Activated naive CD4-positive, alpha-beta T cell treated with anti-CD3 and anti-CD28 coated beads, Interleukin-2, amount 10 ng/mL, durations not matched to agents 7 days and 5 days (primary cell): Measurements from ENCODE around the gene COL27A1.

Source experiments
- CTCF ChIA-PET: fragments of 350-600 bp; sonication (Branson Sonifier 250); formaldehyde crosslinking; loops from one replicate; lab custom pipeline; 2021; ENCODE audit warnings: antibody characterized with exemption; lab: Charles Lee
- DNase-seq: peaks from one replicate; pipeline ENCODE4 v3.0.0-alpha.2; 2020
- H3K27ac Mint-ChIP-seq: one replicate; pipeline ENCODE4 v1.8.0; 2021; ENCODE audit warnings: mild to moderate bottlenecking, moderate library complexity, mixed read lengths
- H3K27me3 Mint-ChIP-seq: one replicate; pipeline ENCODE4 v1.8.0; 2021; ENCODE audit warnings: mild to moderate bottlenecking, mixed read lengths
- H3K36me3 Mint-ChIP-seq: one replicate; pipeline ENCODE4 v1.8.0; 2021; ENCODE audit warnings: mixed read lengths
- H3K4me1 Mint-ChIP-seq: one replicate; pipeline ENCODE4 v1.8.0; 2021; ENCODE audit warnings: mixed read lengths
- H3K4me3 Mint-ChIP-seq: one replicate; pipeline ENCODE4 v1.8.0; 2021; ENCODE audit warnings: mild to moderate bottlenecking, moderate library complexity, mixed read lengths
- H3K9me3 Mint-ChIP-seq: one replicate; pipeline ENCODE4 v1.8.0; 2021; ENCODE audit warnings: mixed read lengths

COL27A1 gene

GRCh38 chr9:114229295-114229694, 74.0 kb downstream of the COL27A1 start:
- H3K4me1 Mint-ChIP-seq, result no peaks in the 10 kb centered on the region

DNA sequence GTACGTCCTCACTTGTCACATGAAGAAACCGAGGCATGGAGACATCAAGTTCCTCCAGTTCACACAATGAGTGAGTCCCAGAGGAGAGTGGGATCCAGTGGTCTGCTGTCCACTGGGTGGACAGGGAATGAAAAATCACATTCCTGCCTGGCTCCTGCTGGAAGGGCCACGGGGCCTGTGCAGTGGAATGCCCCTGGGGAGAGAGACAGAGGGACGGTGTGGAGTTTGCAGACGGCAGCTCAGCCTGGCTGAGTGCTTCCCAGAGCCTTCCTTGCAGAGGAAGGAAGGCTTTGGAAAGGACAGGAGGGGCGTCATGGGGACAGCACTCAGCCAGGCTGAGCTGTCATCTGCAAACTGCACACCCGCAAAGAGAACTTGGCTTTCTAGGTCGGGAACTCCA, 74.7 kb downstream of the COL27A1 start:
- H3K9me3 Mint-ChIP-seq, result no peaks in the 10 kb centered on the region
- no peak overlapping the region for H3K27ac Mint-ChIP-seq
- peaks cover 16% of the 10 kb centered on the region for H3K27me3 Mint-ChIP-seq
- no peaks in the 10 kb centered on the region for H3K4me1 Mint-ChIP-seq
- CTCF ChIA-PET, result interaction anchor here (1.5 kb wide), 1 partner anchor 147 kb away, joined by 4 read pairs; no protein-coding TSS in a partner anchor
- H3K36me3 Mint-ChIP-seq, result no peaks in the 10 kb centered on the region
- H3K4me3 Mint-ChIP-seq, result no peak overlapping the region
- DNase-seq, result no peak

More at GRCh38 chr9:114229295-114229694, 74.0 kb downstream of the COL27A1 start:
- Mint-ChIP-seq H3K4me3 (no peak overlapping the region), H3K36me3 (no peaks in the 10 kb centered on the region), H3K27ac (no peak overlapping the region), H3K27me3 (peaks cover 13% of the 10 kb centered on the region), H3K9me3 (no peaks in the 10 kb centered on the region)
- CTCF ChIA-PET, result no interaction called here
- no peak for DNase-seq

DNA sequence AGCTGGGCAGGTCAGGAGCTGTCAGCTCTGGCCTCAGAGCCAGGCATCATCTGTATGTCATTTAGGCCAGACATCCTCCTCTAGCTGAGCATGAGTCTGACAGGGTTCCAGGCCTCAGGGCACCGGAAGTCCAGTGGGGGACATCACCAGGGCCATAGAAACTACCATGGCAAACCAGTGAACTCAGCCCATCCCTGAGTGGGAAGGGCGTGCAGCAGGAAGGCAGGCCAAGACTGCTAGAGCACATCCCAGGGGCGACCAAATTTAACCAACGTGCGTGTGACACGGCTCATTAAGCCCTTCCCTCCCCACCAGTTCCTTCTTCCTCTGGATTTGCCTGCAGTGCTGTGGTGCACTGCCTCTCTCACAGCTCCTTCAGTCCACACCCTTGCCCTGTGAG, 75.9 kb downstream of the COL27A1 start:
- Mint-ChIP-seq H3K27me3 (peaks cover 19% of the 10 kb centered on the region), H3K27ac (no peak overlapping the region), H3K4me3 (no peak overlapping the region), H3K36me3 (no peaks in the 10 kb centered on the region), H3K4me1 (no peaks in the 10 kb centered on the region), H3K9me3 (no peaks in the 10 kb centered on the region)
- CTCF ChIA-PET, result interaction anchor here (1.5 kb wide), 1 partner anchor 148 kb away, joined by 4 read pairs; no protein-coding TSS in a partner anchor
- DNase-seq, result no peak

DNA sequence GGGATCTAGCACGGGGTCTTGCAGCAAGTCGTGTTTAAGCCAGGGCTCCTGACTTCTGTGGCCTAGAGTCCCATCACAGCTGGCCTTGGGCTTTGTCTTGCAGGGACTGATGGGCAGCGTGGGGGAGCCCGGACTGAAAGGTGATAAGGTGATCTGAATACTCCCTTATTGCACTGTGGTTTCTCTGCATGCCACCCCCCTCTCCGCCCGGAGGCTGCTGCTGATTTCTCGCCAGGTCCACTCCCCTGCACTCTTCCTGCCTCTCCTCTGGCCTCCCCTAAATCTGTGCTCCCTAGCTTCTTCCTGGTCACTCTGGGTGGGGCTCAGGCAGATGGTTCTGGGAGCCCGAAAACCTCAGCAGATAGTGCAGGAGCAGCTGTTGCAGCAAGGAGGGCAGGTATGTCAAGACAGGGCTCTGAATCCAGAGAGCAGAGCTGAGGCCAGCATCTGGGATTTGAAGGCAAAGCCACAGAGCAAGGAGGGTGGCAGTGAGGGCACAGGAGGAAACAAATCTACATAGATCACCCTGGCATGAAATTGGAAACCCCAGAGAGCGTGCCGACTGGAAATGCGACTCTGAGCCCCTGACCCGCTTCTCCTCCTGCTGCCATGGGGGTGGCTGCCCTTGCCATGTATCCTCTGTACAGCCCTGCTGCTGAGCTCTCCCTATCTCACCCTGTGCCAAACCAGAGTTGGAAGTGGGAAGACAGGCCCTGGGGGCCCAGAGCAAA, 76.5 kb downstream of the COL27A1 start:
- CTCF ChIA-PET, result no interaction called here
- H3K9me3 Mint-ChIP-seq, result no peaks in the 10 kb centered on the region

DNA sequence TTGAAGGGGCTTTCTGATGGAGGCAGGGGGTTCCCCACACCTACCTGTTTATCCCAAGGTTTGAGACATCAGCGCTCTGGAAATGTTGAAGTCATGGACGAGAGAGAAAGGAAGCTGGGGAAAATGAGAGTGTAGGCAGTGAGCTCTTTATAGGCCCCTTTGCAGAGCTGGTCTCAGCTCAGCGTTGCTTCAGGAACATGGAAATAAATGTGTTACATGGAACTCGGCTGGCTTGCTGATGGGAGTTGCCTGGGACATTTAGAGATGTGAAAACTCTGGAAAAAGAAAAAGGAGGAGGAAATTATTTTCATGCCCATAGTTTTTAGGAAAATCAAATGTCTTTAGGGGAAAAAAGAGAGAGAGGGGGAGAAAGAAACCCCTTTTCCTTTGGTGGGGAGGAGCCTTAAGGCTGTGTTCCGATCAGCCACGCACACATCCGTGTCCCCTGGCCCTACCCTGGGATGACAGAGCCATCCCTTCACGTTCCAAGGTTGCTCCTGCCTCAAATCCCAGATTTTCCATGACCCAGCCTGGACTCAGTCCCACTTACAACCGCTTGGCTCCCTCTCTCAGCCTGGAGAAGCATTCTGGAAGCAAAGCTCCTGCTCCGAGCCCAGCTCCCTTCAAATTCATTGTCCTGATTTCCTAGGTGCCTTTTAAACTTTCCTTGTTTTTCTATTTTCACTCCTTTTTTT, 78.3 kb downstream of the COL27A1 start:
- Mint-ChIP-seq H3K36me3 (no peaks in the 10 kb centered on the region), H3K4me1 (no peaks in the 10 kb centered on the region), H3K4me3 (no peak overlapping the region), H3K9me3 (no peaks in the 10 kb centered on the region), H3K27ac (no peak overlapping the region), H3K27me3 (peaks cover 16% of the 10 kb centered on the region)
- CTCF ChIA-PET, result interaction anchor here (0.7 kb wide), 1 partner anchor 105 kb away, joined by 3 read pairs; no protein-coding TSS in a partner anchor
- no peak for DNase-seq

More for the DNA sequence above, 76.5 kb downstream of the COL27A1 start:
- Mint-ChIP-seq H3K36me3 (no peaks in the 10 kb centered on the region), H3K27me3 (peaks cover 24% of the 10 kb centered on the region), H3K4me1 (no peaks in the 10 kb centered on the region), H3K27ac (no peak overlapping the region), H3K4me3 (no peak overlapping the region)
- DNase-seq, result no peak

GRCh38 chr9:114235033-114235661, 79.8 kb downstream of the COL27A1 start:
- Mint-ChIP-seq H3K4me3 (no peak overlapping the region), H3K9me3 (no peaks in the 10 kb centered on the region), H3K4me1 (no peaks in the 10 kb centered on the region), H3K27ac (no peak overlapping the region), H3K27me3 (peaks cover 16% of the 10 kb centered on the region), H3K36me3 (no peaks in the 10 kb centered on the region)
- CTCF ChIA-PET, result no interaction called here
- no peak for DNase-seq

GRCh38 chr9:114236391-114237138, 81.2 kb downstream of the COL27A1 start:
- H3K9me3 Mint-ChIP-seq, result no peaks in the 10 kb centered on the region
- DNase-seq, result no peak
- H3K27ac Mint-ChIP-seq, result no peak overlapping the region
- H3K4me1 Mint-ChIP-seq, result no peaks in the 10 kb centered on the region
- no peaks in the 10 kb centered on the region for H3K36me3 Mint-ChIP-seq
- peaks cover 16% of the 10 kb centered on the region for H3K27me3 Mint-ChIP-seq
- H3K4me3 Mint-ChIP-seq, result no peak overlapping the region
- CTCF ChIA-PET, result interaction anchor here (0.7 kb wide), 1 partner anchor 54 kb away, joined by 3 read pairs; no protein-coding TSS in a partner anchor

GRCh38 chr9:114237247-114237646, 81.9 kb downstream of the COL27A1 start:
- H3K27me3 Mint-ChIP-seq, result peaks cover 16% of the 10 kb centered on the region
- CTCF ChIA-PET, result interaction anchor here (0.7 kb wide), 1 partner anchor 53 kb away, joined by 3 read pairs; no protein-coding TSS in a partner anchor
- no peak overlapping the region for H3K4me3 Mint-ChIP-seq
- H3K27ac Mint-ChIP-seq, result no peak overlapping the region
- no peaks in the 10 kb centered on the region for H3K4me1 Mint-ChIP-seq
- no peaks in the 10 kb centered on the region for H3K9me3 Mint-ChIP-seq
- DNase-seq, result no peak
- no peaks in the 10 kb centered on the region for H3K36me3 Mint-ChIP-seq

GRCh38 chr9:114237781-114238180, 82.4 kb downstream of the COL27A1 start:
- no peak overlapping the region for H3K27ac Mint-ChIP-seq
- H3K4me1 Mint-ChIP-seq, result no peaks in the 10 kb centered on the region
- peaks cover 16% of the 10 kb centered on the region for H3K27me3 Mint-ChIP-seq
- H3K4me3 Mint-ChIP-seq, result no peak overlapping the region
- H3K36me3 Mint-ChIP-seq, result no peaks in the 10 kb centered on the region
- no peaks in the 10 kb centered on the region for H3K9me3 Mint-ChIP-seq
- CTCF ChIA-PET, result interaction anchor here (1.2 kb wide), 1 partner anchor 53 kb away, joined by 3 read pairs; no protein-coding TSS in a partner anchor
- no peak for DNase-seq

DNA sequence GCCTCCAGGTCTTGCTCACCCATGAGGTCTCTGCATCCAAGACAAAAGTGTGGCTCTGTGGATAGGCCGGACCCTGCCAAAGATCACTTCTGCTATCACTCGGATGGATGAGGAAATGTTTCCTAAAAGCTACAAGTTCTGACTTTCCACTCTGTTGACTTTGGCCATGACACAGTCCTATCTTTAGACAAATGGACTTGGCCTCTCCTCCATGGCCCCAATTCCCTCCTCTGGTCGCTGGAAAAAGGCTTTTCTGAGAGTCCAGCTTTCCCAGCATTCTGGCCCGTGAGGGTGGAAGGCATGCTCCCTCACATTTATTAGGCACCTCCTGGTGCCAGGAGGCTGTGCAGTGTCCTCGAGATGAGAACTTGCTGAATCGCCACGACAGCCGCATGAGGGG, 83.1 kb downstream of the COL27A1 start:
- Mint-ChIP-seq H3K4me3 (no peak overlapping the region), H3K27me3 (peaks cover 12% of the 10 kb centered on the region), H3K4me1 (no peaks in the 10 kb centered on the region), H3K36me3 (no peaks in the 10 kb centered on the region), H3K27ac (no peak overlapping the region), H3K9me3 (no peaks in the 10 kb centered on the region)
- CTCF ChIA-PET, result interaction anchor here (1.2 kb wide), 1 partner anchor 52 kb away, joined by 3 read pairs; no protein-coding TSS in a partner anchor
- DNase-seq, result no peak

DNA sequence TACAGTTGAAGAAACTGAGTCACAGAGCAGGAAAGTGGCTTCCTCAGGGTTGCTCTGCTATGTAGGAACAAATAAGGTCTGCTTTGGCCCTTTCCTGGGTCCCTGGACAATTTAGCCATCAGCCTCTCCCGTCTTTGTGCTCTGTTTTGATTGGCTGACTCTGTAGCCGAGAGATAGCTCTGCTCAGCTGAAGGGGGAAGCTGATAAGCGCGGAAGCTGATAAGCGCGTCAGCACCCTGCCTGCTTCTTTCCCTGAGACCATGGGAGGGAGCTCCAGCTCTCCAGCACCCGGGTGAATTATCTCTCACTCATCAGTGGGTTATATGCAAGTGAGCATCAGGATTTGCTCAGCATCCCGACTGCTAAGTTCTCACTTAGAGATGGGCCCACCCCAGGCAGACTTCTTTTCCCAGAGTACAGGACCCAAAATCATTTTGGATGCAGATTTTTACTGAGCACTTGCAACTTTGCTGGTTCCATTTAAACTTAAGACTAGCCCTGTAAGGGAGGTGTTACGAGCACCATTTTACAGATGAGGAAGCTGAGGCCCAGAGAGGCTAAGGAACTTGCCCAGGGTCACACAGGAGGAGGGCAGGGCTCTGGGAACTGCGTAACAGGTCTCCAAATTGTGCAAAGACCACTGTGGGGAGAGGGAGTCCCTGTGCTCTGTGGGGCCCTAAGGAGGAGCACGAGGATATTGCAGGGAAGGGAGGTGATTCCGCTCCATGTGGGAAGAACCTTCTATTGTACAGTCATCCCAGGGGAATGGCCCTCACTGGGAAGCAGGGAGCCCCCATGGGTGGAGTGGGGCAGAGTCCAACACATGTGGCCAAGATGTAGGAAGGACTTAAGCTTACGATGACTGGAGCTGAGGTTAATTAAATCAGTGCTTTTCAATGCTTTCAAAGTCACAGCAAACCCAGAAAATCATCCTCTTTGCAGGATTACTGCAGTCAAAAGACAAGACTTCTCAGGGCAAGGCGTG, 83.8 kb downstream of the COL27A1 start:
- Mint-ChIP-seq H3K27ac (no peak overlapping the region), H3K9me3 (no peaks in the 10 kb centered on the region), H3K36me3 (no peaks in the 10 kb centered on the region), H3K4me1 (no peaks in the 10 kb centered on the region), H3K27me3 (peaks cover 11% of the 10 kb centered on the region), H3K4me3 (no peak overlapping the region)
- DNase-seq, result no peak
- CTCF ChIA-PET, result interaction anchor here (1.0 to 1.2 kb wide), 2 partner anchors 52 kb away, joined by 3 read pairs; no protein-coding TSS in a partner anchor

DNA sequence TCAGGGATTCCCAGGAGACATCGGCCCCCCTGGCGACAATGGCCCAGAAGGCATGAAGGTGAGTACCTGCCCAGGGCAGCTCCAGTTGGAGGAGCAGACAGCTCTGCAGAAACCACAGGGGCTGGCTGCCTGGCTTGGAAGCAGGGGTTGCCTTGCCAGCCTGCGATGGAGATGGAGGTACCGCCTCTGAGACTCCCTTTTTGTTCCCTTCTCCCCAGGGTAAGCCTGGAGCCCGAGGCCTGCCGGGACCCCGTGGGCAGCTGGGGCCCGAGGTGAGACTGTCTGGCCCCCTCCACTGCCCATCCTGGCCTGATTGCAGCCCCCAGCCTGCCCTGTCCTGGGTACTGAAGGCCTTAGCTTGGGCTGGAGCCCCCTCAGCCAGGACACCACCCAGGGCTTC, 84.9 kb downstream of the COL27A1 start:
- Mint-ChIP-seq H3K27me3 (peaks cover 7% of the 10 kb centered on the region), H3K36me3 (no peaks in the 10 kb centered on the region), H3K4me1 (no peaks in the 10 kb centered on the region), H3K9me3 (no peaks in the 10 kb centered on the region), H3K4me3 (no peak overlapping the region), H3K27ac (no peak overlapping the region)
- DNase-seq, result no peak
- CTCF ChIA-PET, result interaction anchor here (1.0 kb wide), 1 partner anchor 51 kb away, joined by 3 read pairs; no protein-coding TSS in a partner anchor
